Loucy (cell line): ENCODE results near the gene SFXN3.

Source experiments
- H2AFZ ChIP-seq: fragments of 200-600 bp; sonication (generic); 2 replicates; pipeline ENCODE4 v1.6.0; 2016; ENCODE audit warnings: antibody characterized with exemption, mild to moderate bottlenecking, low read length, moderate library complexity
- H3F3A ChIP-seq: fragments of 200-600 bp; 2 replicates; pipeline ENCODE4 v1.6.0; 2016; ENCODE audit warnings: antibody characterized with exemption, low read depth, mild to moderate bottlenecking
- H3K27me3 ChIP-seq: fragments of 200-600 bp; sonication (generic); 2 replicates; pipeline ENCODE4 v1.6.1; 2014; ENCODE audit warnings: low read length, mild to moderate bottlenecking; ENCODE audit not compliant: insufficient read depth, poor library complexity, severe bottlenecking
- H3K36me3 ChIP-seq: fragments of 200-600 bp; sonication (generic); 2 replicates; pipeline ENCODE4 v1.6.1; 2016; ENCODE audit warnings: low read length; ENCODE audit not compliant: insufficient read depth
- H3K4me1 ChIP-seq: fragments of 200-600 bp; sonication (generic); 2 replicates; pipeline ENCODE4 v1.5.1; 2014; ENCODE audit warnings: low read length, mild to moderate bottlenecking; ENCODE audit not compliant: insufficient read depth, poor library complexity, severe bottlenecking
- H3K4me2 ChIP-seq: fragments of 200-600 bp; sonication (generic); 2 replicates; pipeline ENCODE4 v1.6.0; 2014; ENCODE audit warnings: antibody characterized with exemption, low read length, low read depth, mild to moderate bottlenecking; ENCODE audit not compliant: poor library complexity, severe bottlenecking
- H3K4me3 ChIP-seq: fragments of 200-600 bp; sonication (generic); 2 replicates; pipeline ENCODE4 v1.5.1; 2014; ENCODE audit warnings: low read length, mild to moderate bottlenecking, mixed read lengths; ENCODE audit not compliant: poor library complexity, severe bottlenecking
- H3K79me2 ChIP-seq: fragments of 200-600 bp; sonication (generic); 2 replicates; pipeline ENCODE4 v1.6.1; 2014; ENCODE audit warnings: low read length; ENCODE audit not compliant: insufficient read depth
- H3K9ac ChIP-seq: fragments of 200-600 bp; sonication (generic); 2 replicates; pipeline ENCODE4 v1.6.0; 2014; ENCODE audit warnings: mild to moderate bottlenecking, low read depth, low read length, moderate library complexity; ENCODE audit not compliant: poor library complexity, severe bottlenecking
- H3K9me2 ChIP-seq: fragments of 200-600 bp; sonication (generic); replicated peaks from 2 replicates; pipeline ENCODE4 v1.6.1; 2016; ENCODE audit warnings: low read depth, low read length, mixed read lengths
- H3K9me3 ChIP-seq: fragments of 200-600 bp; sonication (generic); 2 replicates; pipeline ENCODE4 v1.6.1; 2014; ENCODE audit warnings: mild to moderate bottlenecking, antibody characterized with exemption, low read length, low read depth; ENCODE audit not compliant: insufficient read depth
- H4K20me1 ChIP-seq: fragments of 200-600 bp; sonication (generic); 2 replicates; pipeline ENCODE4 v1.6.0; 2014; ENCODE audit warnings: antibody characterized with exemption, low read length, mild to moderate bottlenecking; ENCODE audit not compliant: insufficient read depth, poor library complexity, severe bottlenecking
- EZH2phosphoT487 ChIP-seq: fragments of 200-600 bp; IDR thresholded peaks from 2 replicates; pipeline ENCODE4 v1.6.1; 2018; ENCODE audit warnings: antibody characterized with exemption, mild to moderate bottlenecking, moderate library complexity, borderline replicate concordance
- TF ChIP-seq, protein P1 (sequence below): fragments of 200-600 bp; sonication (generic); conservative IDR thresholded peaks from 2 replicates; pipeline ENCODE4 v1.5.1; 2014; ENCODE audit warnings: mild to moderate bottlenecking, antibody characterized with exemption, low read length

The SFXN3 gene

DNA sequence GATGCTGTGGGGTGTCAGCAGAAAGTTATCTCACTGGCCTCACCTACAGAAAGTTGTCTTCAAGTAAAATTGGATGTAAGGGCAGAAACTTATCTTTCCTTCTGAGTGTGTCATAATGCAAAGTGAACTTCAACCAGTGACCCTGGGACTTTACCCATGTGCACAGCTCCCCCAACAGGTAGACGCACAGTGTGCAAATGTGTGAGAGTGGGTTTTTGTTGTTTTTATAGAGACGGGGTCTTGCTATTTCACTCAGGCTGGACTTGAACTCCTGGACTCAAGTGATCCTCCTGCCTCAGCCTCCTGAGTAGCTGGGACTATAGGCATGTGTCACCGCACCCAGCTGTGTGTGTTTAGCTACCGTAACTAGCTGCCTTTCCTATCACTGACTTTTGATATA is 24.4 kb downstream of the SFXN3 start:
- Histone ChIP-seq H3K36me3 (no peaks in the 10 kb centered on the region), H2AFZ (no peak overlapping the region), H3K4me2 (peak overlapping the region; percentile 73), H3K4me3 (peak overlapping the region; percentile 54), H3K9ac (peak overlapping the region; percentile 50), H3K9me3 (no peaks in the 10 kb centered on the region), H4K20me1 (peaks cover 29% of the 10 kb centered on the region), H3K27me3 (no peaks in the 10 kb centered on the region), H3K9me2 (no peaks in the 10 kb centered on the region), H3F3A (no peaks in the 10 kb centered on the region), H3K4me1 (peaks cover 52% of the 10 kb centered on the region), H3K79me2 (peaks cover 74% of the 10 kb centered on the region)
- TF ChIP-seq EZH2phosphoT487, result no peak
- TF ChIP-seq, protein P1, sequence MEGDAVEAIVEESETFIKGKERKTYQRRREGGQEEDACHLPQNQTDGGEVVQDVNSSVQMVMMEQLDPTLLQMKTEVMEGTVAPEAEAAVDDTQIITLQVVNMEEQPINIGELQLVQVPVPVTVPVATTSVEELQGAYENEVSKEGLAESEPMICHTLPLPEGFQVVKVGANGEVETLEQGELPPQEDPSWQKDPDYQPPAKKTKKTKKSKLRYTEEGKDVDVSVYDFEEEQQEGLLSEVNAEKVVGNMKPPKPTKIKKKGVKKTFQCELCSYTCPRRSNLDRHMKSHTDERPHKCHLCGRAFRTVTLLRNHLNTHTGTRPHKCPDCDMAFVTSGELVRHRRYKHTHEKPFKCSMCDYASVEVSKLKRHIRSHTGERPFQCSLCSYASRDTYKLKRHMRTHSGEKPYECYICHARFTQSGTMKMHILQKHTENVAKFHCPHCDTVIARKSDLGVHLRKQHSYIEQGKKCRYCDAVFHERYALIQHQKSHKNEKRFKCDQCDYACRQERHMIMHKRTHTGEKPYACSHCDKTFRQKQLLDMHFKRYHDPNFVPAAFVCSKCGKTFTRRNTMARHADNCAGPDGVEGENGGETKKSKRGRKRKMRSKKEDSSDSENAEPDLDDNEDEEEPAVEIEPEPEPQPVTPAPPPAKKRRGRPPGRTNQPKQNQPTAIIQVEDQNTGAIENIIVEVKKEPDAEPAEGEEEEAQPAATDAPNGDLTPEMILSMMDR, result peak; percentile 76

DNA sequence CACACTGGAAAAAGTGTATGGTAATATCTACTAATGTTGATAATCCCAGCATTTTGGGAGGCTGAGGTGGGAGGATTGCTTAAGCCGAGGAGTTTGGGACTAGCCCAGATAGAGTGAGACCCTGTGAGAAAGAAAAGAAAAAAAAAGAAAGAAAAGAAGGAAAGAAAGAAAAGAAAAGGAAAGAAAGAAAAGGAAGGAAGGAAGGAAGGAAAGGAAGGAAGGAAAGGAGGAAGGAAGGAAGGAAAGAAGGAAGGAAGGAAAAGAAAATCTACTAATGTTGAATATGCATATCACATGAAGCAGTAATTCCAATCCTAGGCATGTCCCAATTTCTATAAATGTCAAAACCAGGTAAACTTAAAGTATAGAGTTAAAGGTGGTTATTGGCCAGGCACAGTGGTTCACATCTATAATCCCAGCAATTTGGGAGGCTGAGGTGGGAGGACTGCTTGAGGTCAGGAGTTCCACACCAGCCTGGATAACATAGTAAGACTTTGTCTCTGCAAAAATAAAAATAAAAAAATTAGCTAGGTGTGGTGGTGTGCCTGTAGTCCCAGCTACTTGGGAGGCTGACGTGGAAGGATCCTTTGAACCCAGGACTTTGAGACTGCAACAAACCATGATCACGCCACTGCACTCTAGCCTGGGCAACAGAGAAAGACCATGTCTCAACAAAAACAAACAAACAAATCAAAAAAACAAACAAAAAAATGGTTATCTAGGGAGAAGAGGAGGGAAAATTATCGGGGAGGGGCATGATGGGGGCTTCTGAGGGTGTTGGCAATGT is 25.5 kb downstream of the SFXN3 start:
- Histone ChIP-seq H3K36me3 (no peaks in the 10 kb centered on the region), H3K9me2 (no peaks in the 10 kb centered on the region), H2AFZ (no peak overlapping the region), H3K9me3 (no peaks in the 10 kb centered on the region), H3K4me2 (peak overlapping the region; percentile 73), H3F3A (peaks cover 2% of the 10 kb centered on the region; the same call in 1 of the 2 replicates), H3K4me1 (peaks cover 52% of the 10 kb centered on the region), H3K27me3 (no peaks in the 10 kb centered on the region), H3K79me2 (peaks cover 74% of the 10 kb centered on the region), H3K4me3 (peak overlapping the region; percentile 54), H3K9ac (peak overlapping the region; percentile 50), H4K20me1 (peaks cover 29% of the 10 kb centered on the region)
- no peak for TF ChIP-seq EZH2phosphoT487
- TF ChIP-seq, protein P1, result no peak

DNA sequence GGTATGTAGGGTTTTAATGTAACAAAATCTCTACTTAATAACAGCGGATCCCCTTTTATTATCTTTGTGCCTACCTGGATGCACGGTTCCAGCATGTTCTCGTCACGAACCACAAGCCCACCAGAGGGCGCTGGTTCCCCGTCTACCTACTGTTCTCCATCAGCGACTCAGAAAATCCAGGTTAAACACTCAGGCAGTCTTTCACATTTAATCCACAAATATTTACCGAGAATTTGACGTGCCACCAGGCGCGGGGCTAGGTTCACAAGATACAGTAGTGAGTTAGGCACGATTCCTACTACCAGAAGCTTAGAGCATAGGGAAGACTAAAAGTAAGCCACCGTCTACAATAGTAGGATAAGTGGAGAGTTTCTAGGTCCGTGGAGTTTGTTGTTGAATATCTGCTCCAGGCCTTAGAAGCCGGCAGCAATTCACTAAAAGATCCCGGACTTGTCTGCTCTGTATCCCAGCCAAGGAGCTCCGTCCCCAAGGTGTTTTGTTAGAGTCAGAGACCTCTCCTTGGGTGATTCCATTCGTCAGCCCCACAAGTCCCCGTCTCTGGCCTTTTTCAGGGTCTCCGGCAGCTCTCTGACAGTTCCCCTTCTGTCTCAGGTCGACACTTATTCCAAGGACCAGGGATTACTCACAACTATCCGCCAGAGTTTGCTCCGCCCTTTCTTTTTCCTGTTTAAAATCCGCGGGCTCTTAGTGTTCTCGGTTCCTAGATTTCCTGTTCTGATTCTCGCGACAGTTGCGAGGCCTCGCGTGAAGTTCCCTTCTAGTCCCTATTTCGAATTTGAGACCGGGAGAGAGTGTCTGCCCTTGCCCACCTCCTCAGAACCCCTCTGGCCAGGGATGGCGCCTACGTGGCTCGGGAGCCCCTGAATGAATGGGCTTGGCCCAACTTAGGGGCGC is 29.3 kb downstream of the SFXN3 start:
- TF ChIP-seq EZH2phosphoT487, result no peak
- TF ChIP-seq, protein P1, result peak; percentile 98

More for the DNA sequence above, 29.3 kb downstream of the SFXN3 start:
- no peaks in the 10 kb centered on the region for H3K9me2 ChIP-seq
- peaks cover 7% of the 10 kb centered on the region; the same call in 1 of the 2 replicates for H3F3A ChIP-seq
- peaks cover 62% of the 10 kb centered on the region for H3K4me1 ChIP-seq
- peaks cover 78% of the 10 kb centered on the region for H3K79me2 ChIP-seq
- H3K4me3 ChIP-seq, result peak overlapping the region; percentile 93
- H3K27me3 ChIP-seq, result no peaks in the 10 kb centered on the region
- H2AFZ ChIP-seq, result peak overlapping the region; percentile 98
- H4K20me1 ChIP-seq, result peaks cover 23% of the 10 kb centered on the region
- H3K9ac ChIP-seq, result peak overlapping the region; percentile 97
- peak overlapping the region; percentile 96 for H3K4me2 ChIP-seq
- no peaks in the 10 kb centered on the region for H3K36me3 ChIP-seq
- H3K9me3 ChIP-seq, result no peaks in the 10 kb centered on the region
